OCI-LY3 (cell line): Measurements from ENCODE around the gene CROCC2.

Source experiments
- EZH2phosphoT487 ChIP-seq: fragments of 200-600 bp; shearing (Covaris generic); IDR thresholded peaks from 2 replicates; pipeline ENCODE4 v1.6.1; 2018; ENCODE audit warnings: antibody characterized with exemption, mixed run types, low read depth
- TF ChIP-seq, protein P1 (sequence below): fragments of 200-600, 300-600 bp; sonication (generic); IDR thresholded peaks from 2 replicates; pipeline ENCODE4 v1.5.1; 2014; ENCODE audit warnings: antibody characterized with exemption, low read length, low read depth

DNA sequence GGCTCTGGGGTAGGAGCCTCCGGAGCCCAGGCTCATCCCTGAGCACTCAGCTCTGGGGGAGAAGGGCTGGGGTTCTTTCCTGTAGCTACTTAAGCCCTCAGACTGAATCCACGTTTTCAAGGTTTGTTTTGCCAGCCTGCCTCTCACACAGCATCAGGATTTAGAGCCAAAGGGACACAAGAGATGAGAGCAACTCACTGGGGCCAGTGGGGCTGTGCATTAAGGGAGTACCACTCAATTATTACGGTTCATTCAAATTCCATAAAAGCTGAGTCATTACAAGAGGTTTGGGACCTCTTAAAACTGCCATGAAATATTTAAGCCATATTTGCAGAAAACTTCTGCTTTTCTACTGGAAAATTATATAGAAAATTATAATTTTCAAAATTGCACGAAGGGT, 75.1 kb downstream of the CROCC2 start:
- no peak for TF ChIP-seq EZH2phosphoT487
- TF ChIP-seq, protein P1, sequence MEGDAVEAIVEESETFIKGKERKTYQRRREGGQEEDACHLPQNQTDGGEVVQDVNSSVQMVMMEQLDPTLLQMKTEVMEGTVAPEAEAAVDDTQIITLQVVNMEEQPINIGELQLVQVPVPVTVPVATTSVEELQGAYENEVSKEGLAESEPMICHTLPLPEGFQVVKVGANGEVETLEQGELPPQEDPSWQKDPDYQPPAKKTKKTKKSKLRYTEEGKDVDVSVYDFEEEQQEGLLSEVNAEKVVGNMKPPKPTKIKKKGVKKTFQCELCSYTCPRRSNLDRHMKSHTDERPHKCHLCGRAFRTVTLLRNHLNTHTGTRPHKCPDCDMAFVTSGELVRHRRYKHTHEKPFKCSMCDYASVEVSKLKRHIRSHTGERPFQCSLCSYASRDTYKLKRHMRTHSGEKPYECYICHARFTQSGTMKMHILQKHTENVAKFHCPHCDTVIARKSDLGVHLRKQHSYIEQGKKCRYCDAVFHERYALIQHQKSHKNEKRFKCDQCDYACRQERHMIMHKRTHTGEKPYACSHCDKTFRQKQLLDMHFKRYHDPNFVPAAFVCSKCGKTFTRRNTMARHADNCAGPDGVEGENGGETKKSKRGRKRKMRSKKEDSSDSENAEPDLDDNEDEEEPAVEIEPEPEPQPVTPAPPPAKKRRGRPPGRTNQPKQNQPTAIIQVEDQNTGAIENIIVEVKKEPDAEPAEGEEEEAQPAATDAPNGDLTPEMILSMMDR: no peak
